OCI-LY7 (cell line): ENCODE data around the gene POR. TPM values are rescaled to one million over a fixed set of nuclear protein-coding genes. Genes with fewer than 3 reads are reported as not detected.

Experiments
- BruUV-seq: library from RNA; stranded (reverse); fragments of 400-500 nt; replicated peaks from 2 replicates; lab custom pipeline; 2021; lab: Mats Ljungman, UMichigan
- CTCF ChIA-PET: fragments of 300-600 bp; sonication (Branson Sonifier 250); formaldehyde crosslinking; loops from one replicate; lab custom pipeline; 2022; ENCODE audit warnings: antibody characterized with exemption; ENCODE audit not compliant: unreplicated experiment; lab: Charles Lee
- POLR2A ChIA-PET: fragments of 300-600 bp; sonication (Branson Sonifier 250); formaldehyde crosslinking; loops from one replicate; lab custom pipeline; 2022; ENCODE audit warnings: antibody characterized with exemption; lab: Charles Lee
- DNase-seq: peaks from one replicate; pipeline ENCODE4 v3.0.0-alpha.2; 2015; ENCODE audit warnings: low spot score
- H2AFZ ChIP-seq: fragments of 200-600 bp; sonication (generic), shearing (Covaris generic); 2 replicates; pipeline ENCODE4 v1.6.1; 2014; ENCODE audit warnings: mild to moderate bottlenecking, antibody characterized with exemption, low read length, moderate library complexity
- H3K27ac ChIP-seq: fragments of 200-600 bp; sonication (generic); 2 replicates; pipeline ENCODE4 v1.5.1; 2014; ENCODE audit warnings: mixed run types, low read depth, mild to moderate bottlenecking, moderate library complexity, low read length, inconsistent platforms; ENCODE audit not compliant: poor library complexity, severe bottlenecking
- H3K36me3 ChIP-seq: fragments of 200-600 bp; sonication (generic); 2 replicates; pipeline ENCODE4 v1.6.1; 2014; ENCODE audit warnings: mild to moderate bottlenecking, antibody characterized with exemption, low read length, moderate library complexity, mixed read lengths; ENCODE audit not compliant: insufficient read depth
- H3K4me1 ChIP-seq: fragments of 200-600 bp; sonication (generic); 2 replicates; pipeline ENCODE4 v1.5.1; 2014; ENCODE audit warnings: mild to moderate bottlenecking, low read length; ENCODE audit not compliant: insufficient read depth, poor library complexity, severe bottlenecking
- H3K4me2 ChIP-seq: fragments of 200-600 bp; sonication (generic); 2 replicates; pipeline ENCODE4 v1.6.1; 2014; ENCODE audit warnings: mild to moderate bottlenecking, low read length
- H3K4me3 ChIP-seq: fragments of 200-600 bp; sonication (generic); 2 replicates; pipeline ENCODE4 v1.5.1; 2014; ENCODE audit warnings: mild to moderate bottlenecking, low read depth, low read length; ENCODE audit not compliant: poor library complexity, severe bottlenecking
- H3K79me2 ChIP-seq: fragments of 200-600 bp; sonication (generic); 2 replicates; pipeline ENCODE4 v1.6.1; 2016; ENCODE audit warnings: low read depth, mild to moderate bottlenecking, low read length, moderate library complexity, mixed read lengths; ENCODE audit not compliant: insufficient read depth
- H3K9me2 ChIP-seq: fragments of 200-600 bp; sonication (generic); 2 replicates; pipeline ENCODE4 v1.6.1; 2016; ENCODE audit warnings: mild to moderate bottlenecking, low read length, mixed read lengths; ENCODE audit not compliant: insufficient read depth
- H3K9me3 ChIP-seq: fragments of 200-600 bp; sonication (generic); 2 replicates; pipeline ENCODE4 v1.6.1; 2014; ENCODE audit warnings: mild to moderate bottlenecking, mixed run types, low read length, mixed read lengths
- H4K20me1 ChIP-seq: fragments of 200-600 bp; sonication (generic); 2 replicates; pipeline ENCODE4 v1.6.1; 2014; ENCODE audit warnings: mild to moderate bottlenecking, antibody characterized with exemption, low read length, moderate library complexity, mixed read lengths; ENCODE audit not compliant: insufficient read depth
- CTCF ChIP-seq: fragments of 200-600 bp; sonication (generic); conservative IDR thresholded peaks from 2 replicates; pipeline ENCODE4 v1.5.1; 2014; ENCODE audit warnings: mild to moderate bottlenecking, antibody characterized with exemption, low read length, moderate library complexity, mixed read lengths
- EZH2phosphoT487 ChIP-seq: fragments of 200-600 bp; sonication (generic); IDR thresholded peaks from 2 replicates; pipeline ENCODE4 v1.6.1; 2018; ENCODE audit warnings: low read depth, borderline replicate concordance, mild to moderate bottlenecking, mixed run types, antibody characterized with exemption, low read length, moderate library complexity, mixed read lengths
- intact Hi-C: fragments of 100-400 bp; cut with micrococcal nuclease; formaldehyde crosslinking; loops from one replicate; pipeline ENCODE4 v1.10.0; 2022; ENCODE audit not compliant: unreplicated experiment
- total RNA-seq, 2 experiments: library from RNA; depleted of rRNA in 1 of 2; stranded (reverse); fragments of >200 nt in 1 of 2; shearing (Covaris generic) in 1 of 2; gene quantifications; 2 replicates each; pipeline ENCODE4 v1.2.3, GENCODE V29; 2014 to 2022

POR gene
- total RNA-seq, 2 experiments from 2014 or later, result 41.5 to 45.2 TPM

- BruUV-seq, result no TSS peak
- CTCF ChIA-PET, result no interaction called here
- Histone ChIP-seq H2AFZ (no peak overlapping the region), H3K9me3 (no peaks in the 10 kb centered on the region), H3K4me3 (no peak overlapping the region), H3K79me2 (no peaks in the 10 kb centered on the region), H3K4me2 (no peak overlapping the region), H3K36me3 (peaks cover 25% of the 10 kb centered on the region), H3K4me1 (no peaks in the 10 kb centered on the region), H3K27ac (no peak overlapping the region), H3K9me2 (no peaks in the 10 kb centered on the region), H4K20me1 (no peaks in the 10 kb centered on the region)
- DNase-seq, result no peak
- TF ChIP-seq CTCF (no peak), EZH2phosphoT487 (no peak)
- intact Hi-C loops, result loop anchor here (5.0 kb wide), 1 partner anchor 85 kb away; no protein-coding TSS in a partner anchor
- POLR2A ChIA-PET, result interaction anchor here (0.6 kb wide), 2 partner anchors 123 to 233 kb away, joined by 3 read pairs; no protein-coding TSS in a partner anchor
Measured at GRCh38 chr7:75957021-75957736, 42.2 kb downstream of the POR start.

DNA sequence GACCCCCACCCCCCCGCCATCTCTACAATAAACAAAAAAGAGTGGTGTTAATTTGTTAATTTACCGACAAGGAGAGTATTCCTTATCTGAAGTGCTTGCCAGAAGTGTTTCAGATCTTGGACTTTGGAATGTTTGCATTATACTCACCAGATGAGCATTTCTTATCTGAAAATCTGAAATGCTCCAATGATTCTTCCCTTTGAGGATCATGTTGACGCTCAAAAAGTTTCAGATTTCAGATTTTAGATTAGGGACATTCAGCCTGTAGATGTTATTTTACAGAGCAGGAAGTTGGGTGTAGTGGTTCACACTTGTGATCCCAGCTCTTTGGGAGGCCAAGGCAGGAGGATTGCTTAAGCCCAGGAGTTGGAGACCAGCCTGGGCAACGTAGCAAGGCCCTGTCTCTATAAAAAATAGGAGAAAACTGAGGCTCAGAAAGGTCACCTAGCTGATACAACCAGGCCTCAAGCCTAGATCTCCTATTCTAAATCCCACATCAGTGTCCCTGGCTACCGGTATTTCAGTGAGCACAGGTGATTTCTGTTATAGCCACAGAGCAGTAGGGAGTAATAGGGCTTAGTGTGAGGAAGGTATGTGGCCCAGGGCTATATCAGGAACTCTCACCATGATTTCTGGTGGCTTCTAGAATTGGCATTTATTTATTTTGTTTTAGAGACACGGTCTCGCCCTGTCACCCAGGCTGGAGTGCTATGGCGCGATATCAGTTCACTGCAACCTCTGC lies 44.0 kb downstream of the POR start:
- Histone ChIP-seq H3K4me3 (no peak overlapping the region), H3K79me2 (no peaks in the 10 kb centered on the region), H3K4me2 (no peak overlapping the region), H3K9me3 (no peaks in the 10 kb centered on the region), H4K20me1 (no peaks in the 10 kb centered on the region), H3K36me3 (peaks cover 25% of the 10 kb centered on the region), H3K27ac (no peak overlapping the region), H2AFZ (no peak overlapping the region), H3K4me1 (no peaks in the 10 kb centered on the region), H3K9me2 (no peaks in the 10 kb centered on the region)
- intact Hi-C loops, result loop anchor here (5.0 kb wide), 1 partner anchor 87 kb away; no protein-coding TSS in a partner anchor
- TF ChIP-seq EZH2phosphoT487 (no peak), CTCF (no peak)
- no peak for DNase-seq
- BruUV-seq, result no TSS peak
- ChIA-PET POLR2A (interaction anchor here (1.0 kb wide), 1 partner anchor 22 kb away, joined by 7 read pairs; no protein-coding TSS in a partner anchor), CTCF (no interaction called here)
